Neural crest cell (in vitro differentiated cells): ENCODE results near the gene TTC38. TPM values are rescaled to one million over a fixed set of nuclear protein-coding genes. Genes with fewer than 3 reads are reported as not detected.

Experiments
- DNase-seq: peaks from one replicate; pipeline ENCODE4 v3.0.0; 2021; ENCODE audit warnings: low read depth, mixed read lengths, low spot score
- H3K27ac Mint-ChIP-seq: one replicate; pipeline ENCODE4 v1.8.0; 2021; ENCODE audit warnings: mild to moderate bottlenecking, mixed read lengths; ENCODE audit not compliant: unreplicated experiment
- H3K27me3 Mint-ChIP-seq: 2 replicates; pipeline ENCODE4 v1.8.0; 2021; ENCODE audit warnings: low read depth, mild to moderate bottlenecking, mixed read lengths
- H3K36me3 Mint-ChIP-seq: 2 replicates; pipeline ENCODE4 v1.8.0; 2021; ENCODE audit warnings: low read depth, mild to moderate bottlenecking, mixed read lengths
- H3K4me1 Mint-ChIP-seq: 2 replicates; pipeline ENCODE4 v1.8.0; 2021; ENCODE audit warnings: mixed read lengths
- H3K4me3 Mint-ChIP-seq: one replicate; pipeline ENCODE4 v1.8.0; 2021; ENCODE audit warnings: mild to moderate bottlenecking, mixed read lengths
- H3K9me3 Mint-ChIP-seq: 2 replicates; pipeline ENCODE4 v1.8.0; 2021; ENCODE audit warnings: mixed read lengths
- total RNA-seq: library from RNA; stranded (reverse); gene quantifications from 2 replicates; pipeline ENCODE4 v1.2.1, GENCODE V29; 2021
- TF ChIP-seq, protein P1 (sequence below): fragments of 200-600 bp; sonication (generic); conservative IDR thresholded peaks from 2 replicates; pipeline ENCODE4 v1.5.0; 2021; ENCODE audit warnings: antibody characterized with exemption, mild to moderate bottlenecking

The TTC38 gene
- total RNA-seq, 1 donor from 2014 or later = 34.8 TPM

DNA sequence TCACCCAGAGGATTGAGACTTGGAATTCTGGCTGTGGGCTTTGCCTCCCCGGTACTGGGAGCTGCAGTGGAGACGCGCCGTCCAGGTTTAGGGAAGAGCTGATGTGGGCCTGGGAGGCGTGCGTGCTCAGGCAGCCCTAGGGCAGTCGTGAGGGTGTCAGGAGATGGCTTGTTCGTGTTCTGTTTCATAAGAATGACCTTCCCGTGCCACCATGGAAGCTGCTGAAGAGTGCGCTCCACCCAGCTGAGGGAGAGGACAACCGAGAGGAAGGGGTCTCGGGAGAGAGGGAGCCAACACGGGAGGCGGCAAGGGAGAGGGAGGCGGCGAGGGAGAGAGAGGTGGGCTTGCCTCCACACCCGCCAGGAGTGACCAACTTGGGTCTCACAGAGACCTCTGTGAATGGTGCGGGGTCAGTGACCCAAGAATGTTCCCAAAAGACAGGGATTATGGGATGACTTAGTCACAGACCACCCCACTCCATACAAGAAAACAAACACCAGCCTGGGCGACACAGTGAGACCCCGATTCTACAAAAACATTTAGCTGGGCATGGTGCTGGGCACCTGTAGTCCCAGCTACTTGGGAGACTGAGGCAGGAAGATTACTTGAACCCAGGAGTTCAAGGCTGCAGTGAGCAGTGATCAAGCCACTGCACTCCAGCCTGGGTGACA, 53.0 kb downstream of the TTC38 start:
- Mint-ChIP-seq H3K36me3 (peaks cover 16% of the 10 kb centered on the region), H3K27ac (no peak overlapping the region), H3K4me3 (no peak overlapping the region), H3K27me3 (no peaks in the 10 kb centered on the region), H3K9me3 (no peaks in the 10 kb centered on the region), H3K4me1 (no peaks in the 10 kb centered on the region)
- TF ChIP-seq, protein P1, sequence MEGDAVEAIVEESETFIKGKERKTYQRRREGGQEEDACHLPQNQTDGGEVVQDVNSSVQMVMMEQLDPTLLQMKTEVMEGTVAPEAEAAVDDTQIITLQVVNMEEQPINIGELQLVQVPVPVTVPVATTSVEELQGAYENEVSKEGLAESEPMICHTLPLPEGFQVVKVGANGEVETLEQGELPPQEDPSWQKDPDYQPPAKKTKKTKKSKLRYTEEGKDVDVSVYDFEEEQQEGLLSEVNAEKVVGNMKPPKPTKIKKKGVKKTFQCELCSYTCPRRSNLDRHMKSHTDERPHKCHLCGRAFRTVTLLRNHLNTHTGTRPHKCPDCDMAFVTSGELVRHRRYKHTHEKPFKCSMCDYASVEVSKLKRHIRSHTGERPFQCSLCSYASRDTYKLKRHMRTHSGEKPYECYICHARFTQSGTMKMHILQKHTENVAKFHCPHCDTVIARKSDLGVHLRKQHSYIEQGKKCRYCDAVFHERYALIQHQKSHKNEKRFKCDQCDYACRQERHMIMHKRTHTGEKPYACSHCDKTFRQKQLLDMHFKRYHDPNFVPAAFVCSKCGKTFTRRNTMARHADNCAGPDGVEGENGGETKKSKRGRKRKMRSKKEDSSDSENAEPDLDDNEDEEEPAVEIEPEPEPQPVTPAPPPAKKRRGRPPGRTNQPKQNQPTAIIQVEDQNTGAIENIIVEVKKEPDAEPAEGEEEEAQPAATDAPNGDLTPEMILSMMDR = no peak
- no peak for DNase-seq

DNA sequence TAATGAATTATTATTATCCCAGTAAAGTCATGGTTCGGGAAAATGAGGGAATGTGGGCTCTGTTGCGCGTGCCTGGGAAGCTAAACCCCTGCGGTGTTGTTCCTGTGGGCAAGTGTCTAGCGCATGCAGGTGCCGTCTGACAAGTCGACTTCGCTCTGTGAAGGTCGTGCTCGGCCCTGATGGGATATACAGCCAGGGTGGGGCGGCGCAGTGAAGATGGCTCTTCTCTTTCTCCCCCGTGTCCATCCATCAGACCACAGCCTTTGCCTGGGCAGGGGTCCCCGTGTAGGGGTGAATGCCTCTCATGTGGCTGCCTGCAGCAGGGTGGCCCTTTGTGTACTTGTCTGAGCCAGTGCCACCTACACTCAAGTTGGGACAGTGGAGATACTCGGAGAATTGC, 54.9 kb downstream of the TTC38 start:
- Mint-ChIP-seq H3K9me3 (no peaks in the 10 kb centered on the region), H3K4me1 (no peaks in the 10 kb centered on the region), H3K4me3 (no peak overlapping the region), H3K27me3 (no peaks in the 10 kb centered on the region), H3K27ac (no peak overlapping the region), H3K36me3 (peaks cover 18% of the 10 kb centered on the region)
- TF ChIP-seq, protein P1 = no peak
- DNase-seq = no peak

DNA sequence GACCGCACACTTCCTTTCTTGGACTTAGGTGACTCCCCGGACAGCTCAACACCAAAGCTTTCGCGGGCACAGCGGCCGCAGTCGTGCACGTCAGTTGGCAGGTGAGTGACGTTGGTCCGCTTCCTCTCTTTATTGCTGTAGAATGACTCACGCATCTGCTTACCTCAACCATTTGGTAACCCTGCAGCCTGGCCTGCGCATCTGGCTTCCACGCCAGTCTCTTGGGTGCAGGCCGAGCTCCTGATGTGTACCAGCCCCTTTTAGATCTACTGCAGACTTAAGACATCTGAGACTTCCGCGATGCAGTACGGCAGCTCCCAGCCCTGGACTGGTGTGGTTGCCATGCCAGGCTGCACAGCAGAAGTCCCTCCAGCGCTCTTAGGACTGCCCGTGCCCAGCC, 55.4 kb downstream of the TTC38 start:
- TF ChIP-seq, protein P1 = no peak

DNA sequence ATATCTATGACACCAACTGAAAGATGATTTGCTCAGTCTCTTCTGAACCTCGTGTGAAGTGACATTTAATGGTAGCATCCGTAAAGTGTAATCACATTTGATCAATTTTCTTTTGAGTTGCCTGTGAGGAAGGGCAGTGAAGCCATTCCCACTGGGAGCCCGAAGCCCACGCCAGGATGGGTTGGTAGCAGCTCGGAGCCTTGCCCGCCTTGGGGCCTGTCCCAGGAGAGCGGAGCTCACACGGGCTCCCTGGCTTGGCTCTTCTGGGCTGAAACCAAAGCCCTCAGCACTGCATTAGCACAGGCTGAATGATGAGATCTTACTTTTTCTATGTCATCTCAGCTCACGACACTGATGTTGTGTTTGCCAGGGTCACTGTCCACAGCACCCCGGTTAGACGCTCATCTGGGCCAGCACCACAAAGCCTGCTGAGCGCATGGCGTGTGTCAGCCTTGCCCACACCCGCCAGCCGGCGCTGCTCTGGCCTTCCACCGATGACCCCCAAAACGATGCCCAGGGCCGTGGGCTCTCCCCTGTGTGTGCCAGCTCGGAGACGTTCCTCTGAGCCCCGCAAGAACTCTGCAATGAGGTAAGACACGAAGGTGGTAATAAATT, 58.4 kb downstream of the TTC38 start:
- Mint-ChIP-seq H3K9me3 (no peaks in the 10 kb centered on the region), H3K27me3 (no peaks in the 10 kb centered on the region), H3K36me3 (peaks cover 7% of the 10 kb centered on the region), H3K4me3 (no peak overlapping the region), H3K27ac (no peak overlapping the region), H3K4me1 (no peaks in the 10 kb centered on the region)
- DNase-seq = no peak
- TF ChIP-seq, protein P1 = no peak

More for the DNA sequence above, 55.4 kb downstream of the TTC38 start:
- H3K4me3 Mint-ChIP-seq = no peak overlapping the region
- no peak overlapping the region for H3K27ac Mint-ChIP-seq
- no peaks in the 10 kb centered on the region for H3K27me3 Mint-ChIP-seq
- DNase-seq = no peak
- H3K36me3 Mint-ChIP-seq = peaks cover 18% of the 10 kb centered on the region
- H3K4me1 Mint-ChIP-seq = no peaks in the 10 kb centered on the region
- H3K9me3 Mint-ChIP-seq = no peaks in the 10 kb centered on the region

DNA sequence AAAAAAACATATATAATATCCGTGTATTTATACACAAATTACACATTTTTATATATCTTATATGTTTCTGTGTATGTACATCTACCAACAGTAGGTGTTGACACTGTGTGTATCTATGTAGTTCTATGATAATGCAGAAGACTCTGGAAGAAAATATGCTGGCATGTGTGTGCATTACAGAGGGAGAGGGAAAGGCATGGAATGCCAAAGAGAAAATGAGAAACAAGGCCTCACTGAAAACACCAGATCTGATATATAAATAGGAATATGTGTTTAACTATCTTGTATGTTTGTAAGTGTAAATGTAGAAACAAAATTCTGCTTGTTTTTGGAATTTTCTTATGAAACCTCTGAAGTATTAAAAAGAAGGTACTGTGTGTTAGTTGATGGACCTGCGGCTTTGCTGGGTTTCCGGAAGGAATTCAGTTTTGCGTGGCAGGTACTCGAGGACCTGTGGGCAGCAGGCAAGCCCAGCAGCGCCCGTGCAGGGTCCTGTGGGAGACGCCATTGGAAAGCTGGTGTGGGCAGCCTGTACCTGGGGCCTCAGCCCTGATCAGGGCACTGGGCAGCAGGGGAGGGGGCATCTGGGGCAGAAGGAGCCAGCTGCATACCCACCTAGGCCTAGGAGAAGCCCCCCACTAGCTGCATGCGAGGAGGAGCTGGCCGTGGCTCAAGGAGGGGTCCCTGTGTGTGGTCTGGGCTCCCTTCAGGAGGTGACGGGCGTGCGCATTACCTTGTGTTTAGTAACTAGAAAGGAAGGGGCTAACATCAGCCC, 60.1 kb downstream of the TTC38 start:
- Mint-ChIP-seq H3K9me3 (no peaks in the 10 kb centered on the region), H3K36me3 (peaks cover 7% of the 10 kb centered on the region), H3K4me3 (no peak overlapping the region), H3K4me1 (no peaks in the 10 kb centered on the region), H3K27me3 (no peaks in the 10 kb centered on the region), H3K27ac (no peak overlapping the region)
- TF ChIP-seq, protein P1 = no peak
- DNase-seq = no peak
